HK-2 (cell line): Measurements from ENCODE around the gene MYO1A.

Experiments used
- DNase-seq: peaks from one replicate; pipeline ENCODE4 v3.0.0-alpha.2; 2018; ENCODE audit not compliant: unreplicated experiment

The MYO1A gene

DNA sequence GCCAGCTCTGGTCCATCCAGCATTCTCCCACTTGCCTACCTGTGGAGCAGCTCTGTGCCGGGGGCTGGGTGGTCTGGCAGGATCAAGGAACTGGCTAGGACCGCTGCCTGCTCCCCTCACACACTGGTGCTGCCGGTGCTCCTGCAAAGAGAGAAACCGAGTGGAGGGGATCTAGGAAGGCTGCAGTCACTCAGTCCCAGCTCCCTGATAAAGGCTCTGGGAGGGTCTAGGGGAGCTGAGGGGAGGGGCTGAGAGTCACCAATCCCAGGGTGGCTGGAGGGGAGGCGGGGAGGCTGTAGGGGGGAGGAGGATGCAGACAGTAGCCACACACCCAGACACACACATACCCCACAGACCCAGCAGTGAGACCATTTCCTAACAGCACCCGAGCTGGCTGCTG lies 33.6 kb downstream of the MYO1A start, which contains the start of gene TAC3:
TAC3 (minus strand) TSS at position 182 of the 400 bp plus-strand sequence. CDS start 732 bp downstream, outside the sequence.
- DNase-seq = no peak

DNA sequence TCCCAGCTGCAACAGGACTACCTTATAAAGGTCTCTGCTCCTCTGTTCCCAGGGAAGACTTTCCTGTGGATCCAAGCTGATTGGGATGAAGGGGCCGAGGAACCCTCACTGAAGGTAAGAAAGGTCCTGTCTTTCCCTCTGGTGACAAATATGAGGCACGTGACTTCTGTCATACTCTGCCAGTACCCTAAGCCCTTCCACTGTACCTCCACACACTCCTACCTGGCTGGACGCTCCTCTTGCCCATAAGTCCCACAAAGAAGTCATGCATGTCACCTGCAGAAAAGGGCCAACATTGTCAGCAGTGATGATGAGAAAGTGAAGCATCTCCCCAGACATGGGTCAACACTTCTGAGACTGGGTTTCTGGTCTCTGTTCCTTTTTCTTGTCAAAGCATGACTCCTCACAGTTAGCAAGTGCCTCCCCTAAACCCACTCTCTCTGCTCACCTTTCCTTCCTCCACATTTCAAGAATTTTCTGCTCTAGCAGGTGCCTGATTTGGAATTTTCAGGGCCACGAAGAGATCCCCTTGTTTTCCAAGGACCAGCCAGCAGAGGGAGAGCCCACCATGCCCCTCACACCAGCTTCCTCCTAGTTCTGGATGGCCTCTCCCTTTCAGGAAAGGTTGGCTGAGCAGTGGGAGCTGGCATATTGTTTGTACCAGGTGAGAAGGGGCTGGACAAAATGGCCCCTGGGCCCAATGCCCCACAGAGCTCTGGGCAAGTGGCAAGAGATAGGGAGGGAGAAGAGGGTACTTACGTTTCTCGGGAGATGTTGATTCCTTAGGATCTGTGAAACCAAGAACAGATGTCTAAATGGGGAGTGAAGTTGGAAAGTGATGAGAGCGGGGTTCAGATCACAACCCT lies 37.1 kb downstream of the MYO1A start:
- DNase-seq = no peak

GRCh38 chr12:57011438-57012424 lies 38.2 kb downstream of the MYO1A start:
- no peak for DNase-seq

DNA sequence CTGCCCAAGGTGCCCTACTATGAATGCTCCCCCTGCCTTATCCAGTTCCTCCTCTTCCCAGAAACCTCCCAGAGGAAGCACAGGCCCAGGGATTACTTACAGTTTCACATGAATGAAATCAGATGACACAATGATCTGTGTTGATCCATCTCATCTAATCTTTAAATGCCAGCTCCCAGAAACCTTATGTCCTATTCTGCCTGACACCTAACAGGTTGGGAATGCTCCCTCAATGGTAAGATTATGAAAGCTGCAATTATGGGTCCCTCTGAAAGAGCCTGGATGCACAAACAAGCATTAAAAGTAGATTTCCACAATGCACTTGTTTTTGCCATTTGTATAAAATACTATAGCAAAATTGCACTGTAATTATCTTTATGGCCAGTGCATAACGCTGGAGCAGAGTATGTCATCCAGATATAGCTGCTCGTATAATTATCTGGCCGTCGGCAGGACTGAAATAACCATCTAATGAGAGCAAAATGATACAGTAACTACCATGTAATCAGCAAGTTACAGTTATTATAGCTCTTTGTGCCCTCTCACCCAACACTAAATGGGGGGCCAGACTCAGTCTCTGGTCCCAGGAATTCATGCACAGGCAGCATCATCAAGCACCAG lies 39.2 kb downstream of the MYO1A start:
- DNase-seq = no peak

- no peak for DNase-seq
These were observed 39.8 kb downstream of the MYO1A start for GRCh38 chr12:57009949-57010626.

- no peak for DNase-seq
These were observed 41.8 kb downstream of the MYO1A start for GRCh38 chr12:57008178-57008577.

- no peak for DNase-seq
These were observed 43.0 kb downstream of the MYO1A start for GRCh38 chr12:57006809-57007475.

- peak; percentile 49 for DNase-seq
These were observed 43.7 kb downstream of the MYO1A start, which contains the start of gene ZBTB39 for GRCh38 chr12:57005980-57006808. TSS of gene ZBTB39 (minus strand) at chr12:57006546. CDS start at chr12:57004917, 1,629 bp downstream.

- no peak for DNase-seq
These were observed 45.3 kb downstream of the MYO1A start for GRCh38 chr12:57004651-57005050.

- no peak for DNase-seq
These were observed 46.5 kb downstream of the MYO1A start for GRCh38 chr12:57003395-57003794.

DNA sequence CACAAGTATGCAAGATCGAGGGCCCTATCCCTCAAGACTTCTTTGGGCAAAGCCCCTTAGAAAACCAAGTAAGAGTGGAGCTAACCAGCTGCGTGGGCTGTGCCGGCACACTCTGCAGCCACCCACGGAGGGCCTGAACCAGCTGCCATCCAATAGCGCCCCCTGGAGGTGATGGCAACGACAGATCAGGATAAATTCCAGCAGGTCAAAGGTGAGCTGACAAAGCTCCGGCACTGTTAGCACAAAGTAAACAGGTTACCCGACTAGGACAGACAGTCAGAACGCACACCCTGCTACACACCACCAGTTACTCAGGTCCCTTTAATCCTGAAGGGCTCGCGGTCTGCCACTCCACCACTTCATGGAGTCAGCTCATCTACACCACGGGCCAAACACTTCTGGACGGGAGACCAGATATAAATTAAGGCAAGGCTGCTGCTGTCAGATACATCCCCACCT lies 48.5 kb downstream of the MYO1A start:
- DNase-seq = peak; percentile 56

- DNase-seq = no peak
These were observed 49.5 kb downstream of the MYO1A start for GRCh38 chr12:57000393-57000792.

GRCh38 chr12:56999456-56999855 lies 50.5 kb downstream of the MYO1A start:
- DNase-seq = no peak

- DNase-seq = no peak
These were observed 50.9 kb downstream of the MYO1A start for GRCh38 chr12:56998981-56999380.

GRCh38 chr12:56998316-56998715 lies 51.6 kb downstream of the MYO1A start:
- DNase-seq = no peak

GRCh38 chr12:56996793-56997545 lies 53.0 kb downstream of the MYO1A start:
- no peak for DNase-seq

- no peak for DNase-seq
These were observed 53.9 kb downstream of the MYO1A start for GRCh38 chr12:56995930-56996496.

DNA sequence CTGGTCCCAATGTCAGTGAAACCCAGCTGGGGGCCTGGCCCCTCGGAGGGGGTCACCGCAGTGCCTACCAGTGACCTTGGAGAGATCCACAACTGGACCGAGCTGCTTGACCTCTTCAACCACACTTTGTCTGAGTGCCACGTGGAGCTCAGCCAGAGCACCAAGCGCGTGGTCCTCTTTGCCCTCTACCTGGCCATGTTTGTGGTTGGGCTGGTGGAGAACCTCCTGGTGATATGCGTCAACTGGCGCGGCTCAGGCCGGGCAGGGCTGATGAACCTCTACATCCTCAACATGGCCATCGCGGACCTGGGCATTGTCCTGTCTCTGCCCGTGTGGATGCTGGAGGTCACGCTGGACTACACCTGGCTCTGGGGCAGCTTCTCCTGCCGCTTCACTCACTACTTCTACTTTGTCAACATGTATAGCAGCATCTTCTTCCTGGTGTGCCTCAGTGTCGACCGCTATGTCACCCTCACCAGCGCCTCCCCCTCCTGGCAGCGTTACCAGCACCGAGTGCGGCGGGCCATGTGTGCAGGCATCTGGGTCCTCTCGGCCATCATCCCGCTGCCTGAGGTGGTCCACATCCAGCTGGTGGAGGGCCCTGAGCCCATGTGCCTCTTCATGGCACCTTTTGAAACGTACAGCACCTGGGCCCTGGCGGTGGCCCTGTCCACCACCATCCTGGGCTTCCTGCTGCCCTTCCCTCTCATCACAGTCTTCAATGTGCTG lies 54.6 kb downstream of the MYO1A start:
- DNase-seq = no peak
